Fibroblast of the aortic adventitia (primary cell): ENCODE measurements around the gene RRP15. TPM values are rescaled to one million over a fixed set of nuclear protein-coding genes. Genes with fewer than 3 reads are reported as not detected.
A peak's percentile ranks its signal among the peaks of the same experiment; 100 is the strongest.

ENCODE experiments used
- DNase-seq: peaks from one replicate; pipeline ENCODE4 v3.0.0-alpha.2; 2010; ENCODE audit warnings: low read depth
- H3K4me3 ChIP-seq: 2 replicates; pipeline ENCODE4 v1.5.1; 2011; ENCODE audit warnings: low read depth, mild to moderate bottlenecking, control low read depth, low read length, moderate library complexity
- CTCF ChIP-seq: IDR thresholded peaks from 2 replicates; pipeline ENCODE4 v1.5.1; 2011; ENCODE audit warnings: mild to moderate bottlenecking, low read length, control low read depth, inconsistent platforms; ENCODE audit not compliant: insufficient read depth
- total RNA-seq: library from RNA; depleted of rRNA; stranded (reverse); fragments of >200 nt; gene quantifications from 2 replicates; pipeline ENCODE4 v1.2.3, GENCODE V29; 2012; ENCODE audit warnings: low replicate concordance

RRP15 gene
- total RNA-seq, 1 donor: 10.0 TPM

GRCh38 chr1:218344814-218345672 is 60.0 kb downstream of the RRP15 start, which contains the start of gene TGFB2:
TGFB2 (plus strand) TSS chr1:218345336; CDS start chr1:218346702, 1,366 bp downstream.
- DNase-seq: peak; percentile 92
- peak within 1 kb of the TSS; percentile 82 for H3K4me3 ChIP-seq
- peak; percentile 42 for TF ChIP-seq CTCF

- H3K4me3 ChIP-seq: peak overlapping the region; percentile 82
- DNase-seq: peak; percentile 79
- no peak for TF ChIP-seq CTCF
Observed at GRCh38 chr1:218345673-218346390, 60.7 kb downstream of the RRP15 start.

- no peak for TF ChIP-seq CTCF
- H3K4me3 ChIP-seq: peak overlapping the region; percentile 82
- peak; percentile 60 for DNase-seq
Observed at GRCh38 chr1:218346391-218347204, 61.5 kb downstream of the RRP15 start.

DNA sequence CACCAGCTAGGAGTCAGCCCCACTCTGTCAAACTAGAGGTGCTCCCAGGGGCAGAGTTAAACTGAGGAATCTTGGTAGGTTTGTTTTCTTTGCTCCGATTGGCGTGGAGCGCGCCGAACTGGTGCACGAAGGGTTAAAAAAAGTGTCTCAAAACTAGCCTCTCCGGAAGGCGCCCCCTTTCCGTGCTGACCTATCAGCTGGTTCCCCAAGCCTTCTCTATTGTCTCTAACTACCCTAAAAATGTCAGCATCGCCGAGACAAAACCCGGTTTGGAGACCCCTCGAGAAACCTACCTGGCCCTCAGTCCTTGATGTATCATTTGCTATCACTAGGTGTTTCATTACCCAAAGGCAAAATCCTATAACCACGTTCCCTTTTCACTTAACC is 62.2 kb downstream of the RRP15 start:
- peak overlapping the region; percentile 82 for H3K4me3 ChIP-seq
- peak; percentile 61 for DNase-seq
- peak; percentile 9 for TF ChIP-seq CTCF

- peak overlapping the region; percentile 82 for H3K4me3 ChIP-seq
- DNase-seq: peak; percentile 85
- TF ChIP-seq CTCF: no peak
Observed at GRCh38 chr1:218347723-218348627, 62.9 kb downstream of the RRP15 start.
